Colonic mucosa (tissue), 4 donors: ENCODE measurements around the gene MED13L. TPM values are rescaled to one million over a fixed set of nuclear protein-coding genes. Genes with fewer than 3 reads are reported as not detected.

Experiments
- DNase-seq: peaks from one replicate; pipeline ENCODE4 v3.0.0-alpha.2; 2020
- H3K27ac ChIP-seq: fragments of 200-600 bp; one replicate; pipeline ENCODE4 v1.8.0; 2021
- H3K27me3 ChIP-seq: fragments of 200-600 bp; one replicate; pipeline ENCODE4 v1.8.0; 2021
- H3K36me3 ChIP-seq: fragments of 200-600 bp; one replicate; pipeline ENCODE4 v1.8.0; 2021
- H3K4me1 ChIP-seq: fragments of 200-600 bp; one replicate; pipeline ENCODE4 v1.8.0; 2021; ENCODE audit warnings: mild to moderate bottlenecking
- H3K4me3 ChIP-seq: fragments of 200-600 bp; one replicate; pipeline ENCODE4 v1.8.0; 2021
- H3K9ac ChIP-seq, 2 donors: one replicate each; pipeline ENCODE4 v1.7.0; 2013; ENCODE audit warnings: control low read depth in 2 of 2, low read depth in 2 of 2, low read length in 2 of 2
- H3K9me3 ChIP-seq: fragments of 200-600 bp; one replicate; pipeline ENCODE4 v1.8.0; 2021
- intact Hi-C: fragments of 100-400 bp; cut with DNase I; formaldehyde crosslinking; loops from one replicate; pipeline ENCODE4 v1.14.1; 2022
- total RNA-seq, 2 donors: library from RNA; stranded (reverse); fragmentation: NEBNext Ultra II Directional in 1 of 2; extraction: Animal tissue kit (Norgen Biotek cat#: 25700) in 1 of 2; gene quantifications; one replicate each; pipeline ENCODE4 v1.2.1, GENCODE V29; 2021
- TF ChIP-seq, protein P1 (sequence below): fragments of 200-600 bp; IDR thresholded peaks from one replicate; pipeline ENCODE4 v1.8.0; 2022; ENCODE audit warnings: antibody characterized with exemption, mild to moderate bottlenecking
- donor health status: healthy.
- donor health status: DM: no; HTN: no; CAD: no.
- donor health status: DM: no; HTN: no; CAD: no.

The MED13L gene
- total RNA-seq, 2 donors from 2014 or later: 73.8 to 92.6 TPM

- H3K27ac ChIP-seq: no peak overlapping the region
- no peaks in the 10 kb centered on the region for H3K9me3 ChIP-seq
- TF ChIP-seq, protein P1, sequence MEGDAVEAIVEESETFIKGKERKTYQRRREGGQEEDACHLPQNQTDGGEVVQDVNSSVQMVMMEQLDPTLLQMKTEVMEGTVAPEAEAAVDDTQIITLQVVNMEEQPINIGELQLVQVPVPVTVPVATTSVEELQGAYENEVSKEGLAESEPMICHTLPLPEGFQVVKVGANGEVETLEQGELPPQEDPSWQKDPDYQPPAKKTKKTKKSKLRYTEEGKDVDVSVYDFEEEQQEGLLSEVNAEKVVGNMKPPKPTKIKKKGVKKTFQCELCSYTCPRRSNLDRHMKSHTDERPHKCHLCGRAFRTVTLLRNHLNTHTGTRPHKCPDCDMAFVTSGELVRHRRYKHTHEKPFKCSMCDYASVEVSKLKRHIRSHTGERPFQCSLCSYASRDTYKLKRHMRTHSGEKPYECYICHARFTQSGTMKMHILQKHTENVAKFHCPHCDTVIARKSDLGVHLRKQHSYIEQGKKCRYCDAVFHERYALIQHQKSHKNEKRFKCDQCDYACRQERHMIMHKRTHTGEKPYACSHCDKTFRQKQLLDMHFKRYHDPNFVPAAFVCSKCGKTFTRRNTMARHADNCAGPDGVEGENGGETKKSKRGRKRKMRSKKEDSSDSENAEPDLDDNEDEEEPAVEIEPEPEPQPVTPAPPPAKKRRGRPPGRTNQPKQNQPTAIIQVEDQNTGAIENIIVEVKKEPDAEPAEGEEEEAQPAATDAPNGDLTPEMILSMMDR: no peak
- H3K36me3 ChIP-seq: peaks cover 35% of the 10 kb centered on the region
- H3K4me3 ChIP-seq: no peak overlapping the region
- no peaks in the 10 kb centered on the region for H3K4me1 ChIP-seq
- H3K9ac ChIP-seq: no peak overlapping the region
- H3K27me3 ChIP-seq: no peaks in the 10 kb centered on the region
- no peak for DNase-seq
- intact Hi-C loops: no loop called here
Measured at GRCh38 chr12:115966376-115966775, 311.1 kb downstream of the MED13L start.

DNA sequence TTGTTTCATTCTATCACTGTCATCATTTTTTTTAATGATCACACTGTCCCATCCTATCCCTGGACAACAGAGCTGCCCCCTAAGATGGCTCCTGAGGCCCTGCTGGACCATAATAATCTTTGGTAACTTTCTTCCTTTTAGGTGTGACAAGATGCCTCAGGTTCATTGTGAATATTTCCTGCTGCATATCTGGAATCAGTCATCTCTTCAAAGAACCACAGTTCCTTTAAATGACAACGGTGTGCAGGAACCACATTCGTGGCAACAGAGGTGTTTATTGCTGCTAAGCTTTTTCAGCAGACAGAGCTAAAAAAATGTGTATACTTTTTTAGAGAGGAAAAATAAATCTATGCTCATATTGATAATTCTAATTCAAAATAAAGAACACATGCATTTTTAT, 312.9 kb downstream of the MED13L start:
- Histone ChIP-seq H3K4me3 (no peak overlapping the region), H3K27ac (no peak overlapping the region), H3K9me3 (no peaks in the 10 kb centered on the region), H3K4me1 (no peaks in the 10 kb centered on the region), H3K27me3 (no peaks in the 10 kb centered on the region), H3K36me3 (peaks cover 30% of the 10 kb centered on the region), H3K9ac (no peak overlapping the region)
- TF ChIP-seq, protein P1: no peak
- DNase-seq: no peak
- intact Hi-C loops: no loop called here

DNA sequence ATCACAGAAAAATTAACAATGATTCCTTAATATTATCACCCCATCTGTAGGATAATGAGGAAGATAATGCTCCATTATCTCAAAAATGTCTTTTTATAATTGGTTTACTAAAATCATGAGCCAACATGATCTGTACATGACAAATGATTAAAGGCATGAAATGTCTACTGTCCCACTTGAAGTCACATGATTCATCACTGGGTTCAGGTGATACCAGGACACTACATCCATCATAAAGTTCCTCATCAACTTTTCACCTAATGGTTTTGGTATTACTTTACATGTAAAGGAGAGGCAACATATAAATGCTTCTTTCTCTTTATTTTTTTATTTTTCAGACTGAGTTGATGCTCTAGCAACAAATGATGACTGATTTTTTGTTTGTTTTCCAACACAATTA, 313.3 kb downstream of the MED13L start:
- H3K4me3 ChIP-seq: no peak overlapping the region
- DNase-seq: no peak
- no peaks in the 10 kb centered on the region for H3K4me1 ChIP-seq
- H3K27me3 ChIP-seq: no peaks in the 10 kb centered on the region
- H3K27ac ChIP-seq: no peak overlapping the region
- intact Hi-C loops: no loop called here
- no peak overlapping the region for H3K9ac ChIP-seq
- H3K9me3 ChIP-seq: no peaks in the 10 kb centered on the region
- H3K36me3 ChIP-seq: peaks cover 26% of the 10 kb centered on the region
- TF ChIP-seq, protein P1: no peak

DNA sequence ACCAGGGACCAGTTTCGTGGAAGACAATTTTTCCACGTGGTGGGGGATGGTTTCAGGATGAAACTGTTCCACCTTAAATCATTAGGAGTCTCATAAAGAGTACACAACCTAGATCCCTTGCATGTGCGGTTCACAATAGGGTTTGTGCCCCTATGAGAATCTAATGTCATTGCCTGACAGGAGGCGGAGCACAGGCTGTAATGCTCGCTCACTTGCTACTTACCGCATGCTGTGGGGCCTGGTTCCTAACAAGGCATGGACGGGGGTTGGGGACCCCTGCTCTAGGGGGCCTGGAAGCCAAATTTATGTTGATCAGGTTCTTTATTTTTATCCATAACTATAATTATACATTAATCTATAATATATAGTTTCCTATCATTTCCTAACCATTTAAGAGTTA, 315.3 kb downstream of the MED13L start:
- Histone ChIP-seq H3K9me3 (no peaks in the 10 kb centered on the region), H3K27me3 (no peaks in the 10 kb centered on the region), H3K27ac (no peak overlapping the region), H3K4me3 (no peak overlapping the region), H3K36me3 (peaks cover 20% of the 10 kb centered on the region), H3K4me1 (no peaks in the 10 kb centered on the region), H3K9ac (no peak overlapping the region)
- intact Hi-C loops: no loop called here
- DNase-seq: no peak
- TF ChIP-seq, protein P1: no peak

DNA sequence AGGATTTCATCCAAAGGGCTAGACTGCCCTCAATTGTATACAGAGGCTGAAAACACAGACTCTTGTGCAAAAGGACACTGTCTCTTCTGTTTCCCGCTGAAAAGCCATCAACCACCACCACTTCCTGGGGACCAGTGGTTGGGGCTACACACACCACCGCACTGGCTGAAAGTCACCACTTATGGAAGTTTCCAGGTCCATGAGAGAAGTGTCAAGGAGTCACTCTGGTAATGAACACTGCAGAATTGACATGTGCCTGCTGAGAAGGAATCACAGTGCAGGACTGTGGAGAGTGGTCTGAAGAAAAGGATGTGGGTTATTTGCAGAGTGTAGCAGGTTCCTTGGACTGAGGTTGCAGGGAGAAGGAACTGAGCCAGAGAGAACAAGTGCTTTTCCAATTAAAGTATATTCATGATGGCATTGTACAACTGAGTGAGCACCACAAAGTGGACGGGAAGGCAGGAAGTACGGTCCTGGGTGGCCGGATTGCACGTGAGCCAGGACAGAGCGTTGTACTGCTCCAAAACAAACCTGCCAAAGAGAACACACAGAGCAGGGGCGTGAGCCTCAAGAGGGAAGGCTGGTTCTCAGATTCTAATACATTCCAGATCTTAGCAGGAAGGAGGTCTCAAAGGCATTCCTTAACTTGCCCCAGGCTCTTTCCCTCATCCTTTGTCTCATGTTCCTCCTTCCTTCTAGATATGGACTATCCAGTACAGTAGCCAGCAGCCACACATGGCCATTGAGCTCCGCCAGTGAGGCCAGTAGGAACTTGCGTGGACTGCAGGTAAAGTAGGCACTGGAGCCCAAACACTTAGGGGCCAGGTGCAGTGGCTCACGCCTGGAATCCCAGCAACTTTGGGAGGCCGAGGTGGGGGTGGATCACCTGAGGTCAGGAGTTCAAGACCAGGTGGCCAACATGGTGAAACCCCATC, 316.4 kb downstream of the MED13L start:
- TF ChIP-seq, protein P1: no peak
- peaks cover 20% of the 10 kb centered on the region for H3K36me3 ChIP-seq

More for the DNA sequence above, 316.4 kb downstream of the MED13L start:
- Histone ChIP-seq H3K27ac (no peak overlapping the region), H3K9me3 (no peaks in the 10 kb centered on the region), H3K4me1 (no peaks in the 10 kb centered on the region), H3K9ac (no peak overlapping the region), H3K4me3 (no peak overlapping the region), H3K27me3 (no peaks in the 10 kb centered on the region)
- intact Hi-C loops: no loop called here
- no peak for DNase-seq
